Urothelium cell line (cell line): ENCODE measurements around the gene ZNF473.
"Not testable (repeated sequence)": the region's sequence is repeated elsewhere in the genome, so short reads cannot be mapped to it uniquely, and the experiment has no call there.

Experiments
- DNase-seq: peaks from one replicate; pipeline ENCODE4 v3.0.0; 2011; ENCODE audit warnings: low spot score, mixed read lengths
- FAIRE-seq: peaks from 2 replicates; lab custom pipeline; 2011; peaks lifted over from hg19 to GRCh38; lab: Jason Lieb, UNC

Gene ZNF473

GRCh38 chr19:50090706-50091105 is 64.9 kb downstream of the ZNF473 start:
- not testable (repeated sequence) for FAIRE-seq
- peak; percentile 37 for DNase-seq

GRCh38 chr19:50091786-50092185 is 66.0 kb downstream of the ZNF473 start:
- not testable (repeated sequence) for DNase-seq, FAIRE-seq

GRCh38 chr19:50092597-50092996 is 66.8 kb downstream of the ZNF473 start:
- not testable (repeated sequence) for DNase-seq, FAIRE-seq

GRCh38 chr19:50097884-50098283 is 72.1 kb downstream of the ZNF473 start:
- FAIRE-seq = not testable (repeated sequence)

GRCh38 chr19:50098892-50099291 is 73.1 kb downstream of the ZNF473 start:
- not testable (repeated sequence) for DNase-seq, FAIRE-seq

More at GRCh38 chr19:50097884-50098283, 72.1 kb downstream of the ZNF473 start:
- DNase-seq = not testable (repeated sequence)

- not testable (repeated sequence) for FAIRE-seq
These were observed 73.9 kb downstream of the ZNF473 start for GRCh38 chr19:50099696-50100095.

GRCh38 chr19:50100946-50101345 is 75.1 kb downstream of the ZNF473 start:
- FAIRE-seq, DNase-seq: not testable (repeated sequence)

More at GRCh38 chr19:50099696-50100095, 73.9 kb downstream of the ZNF473 start:
- not testable (repeated sequence) for DNase-seq
